Uterus (tissue), 2 donors: ENCODE data around the gene ADCY3.

ENCODE experiments used
- POLR2A ChIP-seq, 2 donors: fragments of 450-650 bp; IDR thresholded peaks; one replicate each; pipeline ENCODE4 v1.6.1; 2016; ENCODE audit warnings: antibody characterized with exemption in 2 of 2, mild to moderate bottlenecking in 1 of 2, moderate library complexity in 1 of 2
- TF ChIP-seq, protein P1 (sequence below), 4 experiments: fragments of 200-600 bp in 2 of 4; fragments of 450-650 bp in 2 of 4; sonication (generic) in 2 of 4; IDR thresholded peaks; one replicate each; pipeline ENCODE4 v1.5.1; 2016 to 2019; ENCODE audit warnings: antibody characterized with exemption in 4 of 4, mild to moderate bottlenecking in 2 of 4, moderate library complexity in 1 of 4

DNA sequence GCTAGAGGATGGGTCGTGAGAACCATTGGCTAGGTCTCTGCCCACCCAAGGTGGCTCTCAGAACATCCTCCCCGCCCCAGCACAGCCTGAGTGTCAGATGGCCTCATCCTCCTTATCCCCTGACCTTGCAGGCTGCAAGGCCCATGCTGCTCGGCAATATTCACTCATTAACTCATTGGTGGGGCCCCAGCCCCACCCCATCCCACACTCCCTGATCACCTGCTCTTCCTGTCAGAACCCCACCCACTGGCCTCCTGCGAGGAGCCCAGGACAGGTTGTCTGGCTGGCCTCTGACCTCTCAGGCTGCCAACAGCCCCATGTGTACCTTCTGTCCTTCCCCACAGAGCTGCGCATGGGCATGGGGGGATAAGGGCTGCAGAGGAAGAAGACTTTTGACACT is 5.3 kb downstream of the ADCY3 start:
- TF ChIP-seq POLR2A (IDR thresholded peaks at IDR 0.05), result no peak
- TF ChIP-seq, protein P1, sequence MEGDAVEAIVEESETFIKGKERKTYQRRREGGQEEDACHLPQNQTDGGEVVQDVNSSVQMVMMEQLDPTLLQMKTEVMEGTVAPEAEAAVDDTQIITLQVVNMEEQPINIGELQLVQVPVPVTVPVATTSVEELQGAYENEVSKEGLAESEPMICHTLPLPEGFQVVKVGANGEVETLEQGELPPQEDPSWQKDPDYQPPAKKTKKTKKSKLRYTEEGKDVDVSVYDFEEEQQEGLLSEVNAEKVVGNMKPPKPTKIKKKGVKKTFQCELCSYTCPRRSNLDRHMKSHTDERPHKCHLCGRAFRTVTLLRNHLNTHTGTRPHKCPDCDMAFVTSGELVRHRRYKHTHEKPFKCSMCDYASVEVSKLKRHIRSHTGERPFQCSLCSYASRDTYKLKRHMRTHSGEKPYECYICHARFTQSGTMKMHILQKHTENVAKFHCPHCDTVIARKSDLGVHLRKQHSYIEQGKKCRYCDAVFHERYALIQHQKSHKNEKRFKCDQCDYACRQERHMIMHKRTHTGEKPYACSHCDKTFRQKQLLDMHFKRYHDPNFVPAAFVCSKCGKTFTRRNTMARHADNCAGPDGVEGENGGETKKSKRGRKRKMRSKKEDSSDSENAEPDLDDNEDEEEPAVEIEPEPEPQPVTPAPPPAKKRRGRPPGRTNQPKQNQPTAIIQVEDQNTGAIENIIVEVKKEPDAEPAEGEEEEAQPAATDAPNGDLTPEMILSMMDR (IDR thresholded peaks at IDR 0.05), result no peak
